ENCODE data around the gene SAC3D1.
A peak's percentile ranks its signal among the peaks of the same experiment; 100 is the strongest.

SAC3D1 gene

DNA sequence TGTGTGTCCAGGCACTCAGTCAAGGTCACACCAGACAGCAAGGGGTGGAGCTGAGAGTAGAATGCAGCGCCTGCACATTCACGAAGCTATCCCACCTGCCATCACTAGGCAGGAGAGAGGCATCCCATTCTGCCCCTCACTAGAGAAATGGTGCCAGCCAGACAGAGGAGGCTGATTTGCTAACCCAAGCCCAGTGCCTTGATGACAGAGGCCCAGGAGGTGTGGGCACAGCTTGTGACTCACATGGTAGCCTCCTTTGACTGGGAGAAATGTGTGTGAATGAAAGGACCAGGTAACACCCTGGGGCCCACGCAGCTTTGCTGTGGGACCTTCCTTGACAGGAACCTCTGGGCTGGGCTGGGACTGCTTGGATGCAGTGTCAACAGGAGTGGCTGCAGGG is 22.5 kb downstream of the SAC3D1 start:
- DNase-seq, result no peak

DNA sequence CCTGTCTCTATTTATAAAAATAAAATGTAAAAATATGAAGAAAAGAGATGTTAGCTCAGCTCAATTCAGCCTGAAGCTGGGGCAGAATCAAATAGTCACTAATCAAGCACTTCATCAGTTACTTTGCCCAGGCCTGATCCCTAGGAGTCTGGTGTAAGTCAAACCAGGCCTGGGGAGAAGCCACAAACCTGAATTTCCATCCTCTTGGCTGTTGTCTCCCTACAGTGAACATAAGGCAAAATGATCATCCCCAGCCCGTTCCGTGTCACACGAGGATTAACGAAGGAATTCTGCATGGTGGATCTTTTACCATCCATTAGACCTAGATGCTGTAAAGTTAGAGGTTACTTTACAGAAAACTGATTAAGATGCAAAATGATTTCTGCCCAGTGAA is 23.8 kb downstream of the SAC3D1 start:
- no peak for DNase-seq

DNA sequence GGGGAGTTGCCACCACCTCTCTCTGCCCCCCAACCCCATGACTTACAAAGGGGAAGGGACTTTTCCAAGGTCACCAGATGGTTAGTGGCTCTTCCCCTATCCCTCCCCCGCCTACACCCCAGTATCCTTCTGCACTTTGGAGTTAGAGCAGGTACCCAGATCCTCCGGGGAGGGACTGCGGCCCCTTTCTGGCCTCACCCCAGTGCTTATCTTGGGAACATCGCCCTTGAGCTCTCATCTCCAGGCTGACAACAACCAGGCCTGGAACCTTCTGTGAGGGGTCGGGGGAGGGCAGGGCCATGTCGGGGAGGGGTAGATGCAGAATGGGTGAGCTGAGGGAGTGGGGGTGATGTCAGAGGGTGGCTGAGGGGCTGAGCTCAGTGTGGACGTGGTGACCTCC is 24.8 kb downstream of the SAC3D1 start:
- DNase-seq, result no peak

DNA sequence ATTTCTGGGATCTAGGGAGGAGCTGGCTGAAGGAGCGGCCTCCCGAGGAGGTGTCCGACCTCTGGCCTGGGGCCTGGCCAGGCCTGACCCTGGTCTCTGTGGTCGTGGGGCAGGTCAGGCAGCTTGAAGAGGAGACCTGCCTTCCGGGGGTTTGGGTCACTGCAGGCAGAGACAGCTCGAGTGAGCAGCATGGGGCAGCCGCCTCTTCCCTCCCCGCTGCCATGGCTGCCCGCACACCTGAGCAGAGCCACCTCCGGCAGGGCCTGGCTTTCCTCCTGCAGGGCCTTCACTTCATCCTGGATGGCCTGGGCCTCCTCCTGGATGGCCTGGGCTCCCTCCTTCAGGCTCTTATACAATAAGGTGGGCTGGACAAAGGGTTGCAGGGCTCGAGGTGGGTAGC is 25.3 kb downstream of the SAC3D1 start:
- DNase-seq, result no peak

DNA sequence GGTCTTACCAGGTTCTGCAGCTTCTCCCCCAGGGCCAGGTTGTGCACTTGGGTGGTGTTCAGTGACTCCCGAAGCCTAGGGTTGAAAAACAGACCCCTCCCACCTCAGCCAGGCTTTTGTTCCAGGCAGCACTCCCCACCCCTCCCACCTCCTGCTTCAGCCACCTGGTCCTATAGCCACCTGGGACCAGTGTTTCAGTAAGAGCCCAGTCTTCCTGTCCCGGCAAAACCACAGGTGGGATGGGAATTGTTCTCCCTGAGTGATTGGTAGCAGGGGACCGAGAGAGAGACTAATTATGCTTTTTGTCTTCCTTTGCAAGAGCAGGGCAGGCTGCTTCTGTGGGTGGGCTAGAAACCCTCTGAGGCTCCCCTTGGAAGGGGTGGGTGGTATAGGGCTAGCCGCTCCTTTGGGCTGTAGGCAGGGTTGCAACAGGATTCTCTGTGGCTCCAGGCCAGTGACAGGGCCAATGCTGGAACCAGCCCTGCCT is 25.8 kb downstream of the SAC3D1 start:
- DNase-seq, result peak; percentile 65

DNA sequence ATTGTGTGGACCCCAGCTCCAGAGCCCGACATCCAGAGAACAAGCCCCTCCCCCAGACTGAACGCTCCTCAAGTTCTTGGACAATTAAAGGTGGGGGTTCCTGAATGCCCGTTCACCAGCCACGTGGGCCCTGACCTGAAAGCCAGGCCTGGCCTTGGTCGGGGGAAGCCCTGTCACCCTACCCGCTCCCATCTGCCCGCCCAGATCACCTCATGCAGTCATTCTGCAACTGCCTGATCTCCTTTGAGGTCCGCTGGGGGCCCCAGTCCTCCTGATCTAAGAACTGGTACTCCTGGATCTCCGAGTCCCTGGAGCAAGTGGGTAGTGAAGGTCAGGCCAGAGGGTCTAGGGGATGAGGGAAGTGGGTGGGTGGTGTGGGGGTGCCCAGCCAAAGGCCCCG is 26.4 kb downstream of the SAC3D1 start:
- DNase-seq, result no peak

DNA sequence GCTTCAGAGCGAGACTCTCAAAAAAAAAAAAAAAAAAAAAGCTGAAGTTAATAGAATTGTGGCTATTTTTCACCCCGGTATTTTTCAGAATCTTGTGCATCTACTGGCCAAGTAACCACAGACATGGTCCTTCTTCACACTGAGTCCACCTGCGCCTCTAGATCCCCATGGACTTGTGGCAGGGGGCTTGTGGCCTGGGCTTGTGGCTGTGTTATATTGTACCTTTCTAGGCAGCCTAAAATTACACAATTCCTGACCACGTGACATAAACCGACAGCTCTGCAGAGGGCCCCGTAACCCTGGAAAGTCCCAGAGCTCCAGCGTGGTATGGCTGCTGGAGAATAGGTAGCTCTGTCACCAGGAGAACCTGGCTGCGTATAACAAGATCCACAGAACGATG is 28.2 kb downstream of the SAC3D1 start:
- no peak for DNase-seq

DNA sequence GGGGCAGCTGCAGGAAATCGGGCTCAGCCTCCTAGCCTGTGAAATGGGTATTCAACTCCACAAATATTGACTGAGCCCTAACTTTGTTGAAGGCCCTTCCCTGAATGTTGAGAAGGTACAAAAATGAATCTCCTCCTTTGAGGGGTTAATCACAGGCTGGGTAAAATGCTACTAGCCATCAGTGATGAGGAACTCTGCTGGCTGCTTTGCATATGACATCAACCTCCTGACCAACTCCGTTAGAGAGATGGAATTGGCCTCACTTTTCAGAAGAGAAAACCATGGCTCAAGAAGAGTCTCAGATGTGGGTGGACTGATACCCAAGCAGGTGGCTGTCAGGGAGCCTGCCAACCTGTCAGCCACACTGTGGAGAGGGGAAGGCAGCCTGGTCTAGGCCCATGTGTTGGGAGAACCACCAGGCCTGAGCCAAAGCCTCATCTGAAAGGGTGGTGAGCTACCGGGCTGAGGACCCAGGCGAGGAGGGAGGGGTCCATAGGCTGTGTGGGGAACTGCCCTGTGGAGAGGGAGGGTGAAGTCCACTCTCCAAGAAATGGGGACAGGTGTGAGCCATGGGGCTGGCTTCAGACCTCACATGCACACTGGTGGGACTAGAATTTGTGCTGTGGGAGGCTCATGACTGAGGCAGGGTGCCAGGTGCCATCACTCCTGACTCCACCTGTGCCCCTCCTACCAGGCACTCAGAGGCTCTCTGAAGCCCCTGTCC is 31.1 kb downstream of the SAC3D1 start:
- no peak for DNase-seq

DNA sequence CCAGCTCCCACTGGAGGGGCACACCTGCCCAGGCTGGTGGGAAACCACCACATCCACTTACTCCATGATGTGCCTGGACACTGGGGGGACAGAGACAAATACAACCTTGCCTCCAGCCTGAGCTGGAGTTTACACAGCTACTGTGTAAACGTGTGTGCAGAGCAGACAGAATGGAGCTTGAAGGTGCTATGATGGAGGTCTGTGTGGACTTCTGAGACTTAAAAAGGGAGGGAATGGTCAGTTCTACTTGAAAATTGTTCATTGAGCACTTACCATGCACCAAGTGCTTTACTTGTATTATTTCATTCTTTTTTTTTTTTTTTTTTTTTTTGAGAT is 31.6 kb downstream of the SAC3D1 start:
- DNase-seq, result no peak

DNA sequence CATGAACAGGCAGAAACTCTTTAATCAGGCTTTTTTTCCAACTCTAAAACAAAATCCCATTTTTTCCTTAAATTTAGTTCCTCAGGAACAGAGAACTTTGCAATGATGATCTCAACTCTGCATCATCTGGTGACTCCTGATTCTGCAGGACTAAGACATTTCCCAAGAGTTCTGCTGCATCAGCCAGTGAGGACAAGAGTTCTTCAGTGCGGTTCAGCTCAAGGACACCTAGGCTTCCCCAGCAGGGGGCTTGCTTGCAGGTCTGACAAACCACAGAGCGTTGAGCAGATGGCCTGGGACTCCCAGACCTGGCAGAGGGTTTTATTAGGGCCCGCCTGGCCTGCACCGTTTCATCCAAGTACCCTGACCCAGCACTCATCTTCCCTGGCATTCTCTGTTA is 36.4 kb downstream of the SAC3D1 start:
- DNase-seq, result no peak

DNA sequence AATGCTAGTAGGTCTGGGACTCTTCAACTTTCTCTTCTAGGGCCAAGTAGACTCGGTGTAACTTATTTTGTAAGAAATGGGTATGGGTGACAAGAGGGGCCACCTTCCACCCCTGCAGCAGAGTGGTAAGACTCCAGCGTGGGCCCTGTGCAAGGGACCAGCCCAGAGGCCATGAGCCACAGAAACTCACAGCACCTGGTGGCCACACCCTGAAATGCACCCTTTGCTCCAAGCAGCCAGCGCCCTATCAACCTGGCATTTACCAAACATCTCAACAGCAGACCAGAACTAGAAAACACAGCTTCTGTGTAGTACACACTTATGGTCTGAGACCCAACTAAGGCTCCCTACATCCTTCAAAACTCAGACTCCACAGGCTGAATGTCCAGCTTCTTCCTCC is 37.1 kb downstream of the SAC3D1 start:
- DNase-seq, result no peak

DNA sequence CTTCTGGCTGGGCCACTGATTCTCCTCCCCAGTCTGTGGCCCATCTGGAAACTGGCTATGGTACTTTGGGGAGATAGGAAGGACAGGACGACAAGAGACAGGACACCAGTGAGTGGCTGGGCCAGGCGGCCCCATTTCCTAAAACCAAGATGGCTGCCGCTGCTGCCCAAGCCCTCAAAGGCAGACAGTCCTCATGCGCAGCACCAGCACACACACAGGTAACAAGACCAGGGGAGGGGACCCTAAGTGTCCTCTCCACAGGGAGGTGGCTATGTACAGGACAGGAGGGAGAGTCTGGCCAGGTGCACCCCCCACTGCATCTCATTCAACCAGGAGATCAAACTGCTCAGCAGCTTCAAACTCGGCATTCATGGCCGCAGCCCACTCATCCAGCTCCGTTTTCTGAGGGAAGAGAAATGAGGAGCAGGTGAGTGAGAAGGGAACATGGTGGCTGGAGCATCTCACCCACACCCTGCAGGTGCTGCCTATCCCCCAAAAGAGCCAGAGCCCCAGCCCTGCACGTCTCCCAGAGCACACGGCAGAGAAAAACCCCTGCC is 37.9 kb downstream of the SAC3D1 start:
- no peak for DNase-seq

DNA sequence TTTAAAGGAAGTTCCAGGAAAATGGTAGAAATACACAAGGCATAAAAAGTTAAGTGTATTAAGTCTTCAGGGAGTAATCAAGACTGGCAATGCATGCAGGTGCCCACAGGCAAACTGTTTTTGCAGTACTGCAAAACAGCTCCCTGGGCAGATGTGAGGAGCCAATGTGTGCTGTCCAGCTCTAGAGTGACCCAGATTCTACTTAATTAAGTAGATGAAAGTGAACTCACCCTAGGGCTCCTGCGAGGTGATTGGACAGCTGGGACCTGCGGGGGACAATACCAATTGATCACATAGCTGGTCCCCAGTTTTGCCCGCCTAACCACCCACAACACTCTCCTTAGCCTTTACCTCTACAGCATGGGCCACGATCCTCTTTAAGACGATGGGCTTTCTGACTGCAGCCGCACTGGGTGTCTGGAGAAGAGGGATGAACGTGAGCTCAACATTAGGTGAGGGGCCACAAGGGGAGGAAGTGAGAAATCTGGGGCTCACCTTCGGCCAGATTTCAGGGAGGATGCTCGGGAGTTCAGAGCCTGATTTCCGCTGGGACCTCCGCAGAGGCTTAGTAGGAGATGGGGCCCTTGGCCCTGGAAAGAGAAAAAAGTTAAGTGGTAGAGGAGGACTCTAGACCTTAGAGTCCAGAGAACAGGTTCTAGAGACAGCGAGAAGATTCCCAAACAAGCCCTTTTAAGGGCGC is 42.3 kb downstream of the SAC3D1 start:
- no peak for DNase-seq

DNA sequence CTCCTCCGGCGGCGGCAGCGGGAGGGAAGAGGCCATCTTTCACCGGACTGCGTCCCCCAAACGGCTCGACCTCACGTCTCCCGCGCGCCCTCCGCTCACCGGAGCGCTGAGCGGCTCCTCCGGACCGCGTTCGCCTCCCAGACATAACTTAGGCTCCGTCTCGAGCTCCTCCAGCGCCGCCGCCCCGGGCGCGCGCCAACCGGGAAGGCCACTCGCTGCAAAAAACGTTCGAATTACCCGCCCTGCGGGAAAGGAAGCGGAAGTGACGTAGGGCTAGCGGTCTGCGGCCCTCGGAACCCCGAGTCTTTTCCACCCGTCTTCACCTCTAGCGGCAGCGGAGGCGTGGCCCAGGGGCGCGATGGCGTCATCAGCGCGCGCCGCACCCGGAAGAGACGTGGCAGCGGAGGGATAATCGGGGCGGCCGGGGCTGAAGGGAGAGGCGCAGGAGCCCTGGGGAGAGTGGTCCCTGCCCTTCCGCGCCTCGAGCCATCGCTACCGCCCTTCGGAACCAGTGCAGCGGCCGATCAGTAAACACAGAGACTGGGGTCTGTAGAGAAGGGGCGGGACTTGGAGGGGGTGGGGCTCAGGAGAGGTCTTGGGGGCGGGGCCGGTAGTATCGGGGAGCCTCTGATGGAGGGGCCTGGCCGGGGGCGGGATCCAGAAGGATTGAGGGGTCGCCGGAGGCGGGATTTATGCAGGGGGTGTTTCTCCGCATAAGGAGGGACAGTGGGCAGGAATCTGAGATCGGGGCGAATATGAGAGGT is 43.0 kb downstream of the SAC3D1 start, which contains the start of the genes CDCA5 and ZFPL1:
CDCA5 (minus strand) TSS at position 207 of the 764 bp plus-strand sequence; CDS start at position 145, 62 bp downstream.
ZFPL1 (plus strand) TSS at position 389 of the 764 bp plus-strand sequence. CDS start 477 bp downstream, outside the sequence.
- peak; percentile 92 for DNase-seq

DNA sequence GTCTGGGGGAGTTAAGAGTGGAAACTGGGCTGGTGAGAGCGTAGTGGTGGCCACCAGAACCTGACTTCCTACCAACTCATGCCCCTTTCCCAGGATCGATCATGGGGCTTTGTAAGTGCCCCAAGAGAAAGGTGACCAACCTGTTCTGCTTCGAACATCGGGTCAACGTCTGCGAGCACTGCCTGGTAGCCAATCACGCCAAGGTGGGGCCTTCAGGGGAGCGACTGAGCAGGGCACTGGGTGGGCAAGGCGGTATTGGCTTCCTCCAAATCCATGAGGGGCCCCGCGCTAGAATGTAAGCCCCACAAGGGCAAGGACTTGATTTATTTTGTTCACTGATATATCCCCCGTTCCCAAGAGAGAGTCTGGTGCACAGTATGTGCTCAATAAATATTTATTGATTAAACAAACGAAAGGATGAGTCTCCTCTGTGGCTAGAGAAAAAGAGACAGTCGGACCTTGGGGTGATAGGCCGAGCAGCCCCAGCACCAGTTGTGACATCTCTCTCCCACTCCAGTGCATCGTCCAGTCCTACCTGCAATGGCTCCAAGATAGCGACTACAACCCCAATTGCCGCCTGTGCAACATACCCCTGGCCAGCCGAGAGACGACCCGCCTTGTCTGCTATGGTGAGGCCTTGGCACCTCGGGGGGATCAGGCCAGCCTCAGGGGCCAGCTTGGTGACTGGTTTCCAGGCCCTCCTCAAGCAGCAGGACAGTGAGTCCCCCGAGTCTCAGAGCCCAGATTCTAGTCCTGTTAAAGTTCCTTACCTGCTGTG is 43.8 kb downstream of the SAC3D1 start:
- no peak for DNase-seq

DNA sequence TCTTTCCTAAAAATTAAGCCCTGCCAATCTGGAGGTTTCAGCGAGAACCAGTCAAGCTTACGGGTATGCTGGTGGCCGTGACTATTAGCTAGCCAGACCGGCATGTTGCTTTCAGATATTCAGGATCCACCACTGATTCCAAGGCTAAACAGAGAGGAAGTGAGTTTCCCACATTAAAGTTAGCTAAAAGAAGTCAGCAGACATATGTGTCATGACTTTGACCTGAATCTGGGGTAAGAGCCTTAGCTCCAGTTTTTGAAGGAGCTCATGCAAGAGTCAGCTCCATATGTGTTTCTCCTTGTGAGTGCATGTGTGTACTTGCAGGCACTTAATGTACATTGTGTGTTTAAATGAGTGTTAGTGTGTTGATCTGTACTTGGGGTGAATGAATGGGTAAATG is 44.4 kb downstream of the SAC3D1 start:
- no peak for DNase-seq

DNA sequence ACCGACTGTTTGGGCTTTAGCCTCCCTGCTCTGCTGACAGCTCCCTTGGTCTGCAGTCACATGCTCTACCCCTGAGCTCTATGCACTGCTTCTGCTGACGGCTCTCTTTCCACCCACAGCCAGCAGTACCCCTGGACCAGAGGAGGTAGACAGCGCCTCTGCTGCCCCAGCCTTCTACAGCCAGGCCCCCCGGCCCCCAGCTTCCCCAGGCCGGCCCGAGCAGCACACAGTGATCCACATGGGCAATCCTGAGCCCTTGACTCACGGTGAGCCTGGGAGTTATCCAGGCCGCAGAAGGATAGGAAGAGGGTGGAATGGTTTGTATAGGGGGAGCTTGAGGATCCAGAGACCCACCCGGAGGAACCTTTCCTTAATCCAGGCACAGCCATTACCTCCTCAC is 45.8 kb downstream of the SAC3D1 start:
- DNase-seq, result no peak

DNA sequence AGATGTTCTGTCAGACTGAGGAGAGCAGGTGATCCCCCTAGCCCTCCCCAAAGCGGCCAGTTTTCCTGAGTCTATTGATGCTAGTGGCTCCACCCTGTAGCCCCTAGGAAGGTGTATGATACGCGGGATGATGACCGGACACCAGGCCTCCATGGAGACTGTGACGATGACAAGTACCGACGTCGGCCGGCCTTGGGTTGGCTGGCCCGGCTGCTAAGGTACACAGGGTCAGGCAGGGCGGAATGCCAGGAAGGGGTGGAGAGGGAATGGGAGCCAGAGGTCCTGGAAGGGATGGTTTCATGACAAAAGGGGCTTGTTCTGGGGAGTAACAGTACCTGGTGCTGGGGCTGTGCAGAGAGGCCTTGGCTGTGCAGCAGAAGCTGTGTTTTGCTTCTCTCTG is 46.2 kb downstream of the SAC3D1 start:
- DNase-seq, result no peak

DNA sequence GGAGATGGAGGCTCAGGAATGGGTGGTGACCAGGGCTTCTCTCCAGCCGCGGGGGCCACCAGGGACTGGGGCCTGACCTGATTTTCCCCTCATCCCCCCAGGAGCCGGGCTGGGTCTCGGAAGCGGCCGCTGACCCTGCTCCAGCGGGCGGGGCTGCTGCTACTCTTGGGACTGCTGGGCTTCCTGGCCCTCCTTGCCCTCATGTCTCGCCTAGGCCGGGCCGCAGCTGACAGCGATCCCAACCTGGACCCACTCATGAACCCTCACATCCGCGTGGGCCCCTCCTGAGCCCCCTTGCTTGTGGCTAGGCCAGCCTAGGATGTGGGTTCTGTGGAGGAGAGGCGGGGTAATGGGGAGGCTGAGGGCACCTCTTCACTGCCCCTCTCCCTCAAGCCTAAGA is 46.8 kb downstream of the SAC3D1 start:
- DNase-seq, result no peak

DNA sequence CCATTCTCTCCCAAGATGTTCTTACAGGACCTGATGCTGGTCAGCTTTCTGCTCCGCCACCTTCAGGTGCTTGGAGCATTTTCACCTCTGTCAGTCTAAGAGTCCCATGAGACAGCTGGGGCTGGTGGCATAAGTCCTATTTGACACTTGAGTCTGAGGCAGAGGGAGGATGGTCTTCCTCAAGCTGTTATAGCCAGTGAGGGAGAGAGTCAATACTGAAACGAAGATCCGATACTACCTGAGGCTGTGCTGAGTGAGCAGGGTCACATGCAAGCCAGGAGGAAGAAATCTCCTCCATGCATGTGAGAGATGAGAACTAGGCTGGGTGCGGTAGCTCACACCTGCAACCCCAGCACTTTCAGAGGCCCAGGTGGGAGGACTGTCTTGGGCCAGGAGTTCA is 48.6 kb downstream of the SAC3D1 start:
- no peak for DNase-seq

DNA sequence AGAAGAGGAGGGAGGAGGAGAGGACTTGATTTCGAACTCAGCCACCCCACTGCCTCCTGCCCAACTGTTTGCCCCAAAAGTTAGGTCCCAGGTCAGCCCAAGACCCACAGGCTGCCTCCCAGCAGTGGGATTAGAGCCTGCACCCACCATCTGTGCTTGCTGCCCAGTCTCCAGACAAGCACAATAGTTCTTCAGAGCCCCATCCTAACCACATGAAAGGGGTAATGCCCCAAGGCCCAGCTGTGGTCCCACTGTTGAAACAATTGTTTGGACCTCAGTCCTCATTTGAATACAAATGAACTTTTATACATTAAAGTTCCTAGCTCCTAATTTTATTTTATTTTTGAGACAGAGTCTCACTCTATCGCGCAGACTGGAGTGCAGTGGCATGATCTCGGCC is 49.6 kb downstream of the SAC3D1 start:
- DNase-seq, result no peak
